GM12873 (cell line): ENCODE data around the gene RASSF4.
A peak's percentile ranks its signal among the peaks of the same experiment; 100 is the strongest.

ENCODE experiments used
- CTCF ChIP-seq: IDR thresholded peaks from 2 replicates; pipeline ENCODE4 v1.5.1; 2012; ENCODE audit warnings: low read depth, mild to moderate bottlenecking, moderate library complexity, low read length, control low read depth; ENCODE audit not compliant: insufficient read depth; ENCODE audit errors: missing control alignments

Gene RASSF4

DNA sequence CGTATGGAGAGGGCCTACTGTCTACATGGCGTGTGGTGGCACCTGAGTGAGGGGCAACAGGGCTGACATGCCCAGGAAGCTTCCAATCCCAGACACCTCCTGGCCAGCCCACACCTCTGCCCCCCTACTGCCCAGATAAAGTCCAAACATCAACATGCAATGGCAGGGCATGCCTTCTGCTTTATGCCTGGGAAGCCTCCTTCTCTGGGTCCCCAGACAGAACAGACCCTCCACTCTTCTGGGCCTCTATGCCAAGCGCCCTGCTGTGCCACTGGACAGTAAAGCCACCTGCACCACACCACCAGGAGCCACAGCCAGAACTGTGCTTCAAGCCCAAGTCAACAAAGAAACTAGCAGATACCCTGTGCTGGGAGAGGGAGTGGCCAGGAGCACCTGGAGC is 36.0 kb upstream of the RASSF4 start:
- TF ChIP-seq CTCF: no peak

DNA sequence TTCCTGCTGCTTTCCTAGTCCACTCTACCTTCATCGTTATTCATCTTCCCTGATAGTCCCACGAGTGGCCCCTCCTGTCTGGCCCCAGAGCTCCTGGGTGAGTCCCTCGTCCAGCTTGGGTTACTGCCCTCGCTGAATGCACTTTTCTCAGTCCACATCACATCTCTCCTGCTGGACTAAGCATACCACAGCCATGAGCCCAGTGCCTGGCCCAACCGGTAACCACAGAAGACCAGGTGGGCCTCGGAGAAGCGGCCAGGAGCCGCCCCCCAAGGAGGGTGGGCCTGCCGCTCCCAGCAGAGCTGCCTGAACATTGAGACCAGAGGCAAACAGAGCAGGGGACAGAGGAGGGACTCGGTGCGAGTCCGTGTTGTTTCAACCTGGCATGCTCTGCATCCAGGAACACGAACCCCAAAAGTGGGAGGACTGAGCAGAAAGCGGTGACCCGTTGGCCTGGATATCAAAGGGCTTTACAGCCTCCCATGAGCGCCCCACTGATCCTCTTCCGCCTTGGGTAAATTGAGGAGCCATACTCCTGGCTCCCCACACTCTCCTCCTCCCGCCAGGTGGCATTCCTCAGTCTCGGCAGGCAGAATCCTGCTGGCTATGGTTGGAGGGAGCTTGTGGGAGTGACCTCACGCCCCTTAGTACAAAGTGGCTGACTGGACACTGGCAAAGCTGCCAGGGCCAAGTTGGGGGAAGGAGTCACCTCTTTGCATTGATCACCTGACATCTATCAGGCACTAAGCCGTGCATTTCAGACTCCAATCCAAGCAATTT is 35.2 kb upstream of the RASSF4 start:
- TF ChIP-seq CTCF: no peak

DNA sequence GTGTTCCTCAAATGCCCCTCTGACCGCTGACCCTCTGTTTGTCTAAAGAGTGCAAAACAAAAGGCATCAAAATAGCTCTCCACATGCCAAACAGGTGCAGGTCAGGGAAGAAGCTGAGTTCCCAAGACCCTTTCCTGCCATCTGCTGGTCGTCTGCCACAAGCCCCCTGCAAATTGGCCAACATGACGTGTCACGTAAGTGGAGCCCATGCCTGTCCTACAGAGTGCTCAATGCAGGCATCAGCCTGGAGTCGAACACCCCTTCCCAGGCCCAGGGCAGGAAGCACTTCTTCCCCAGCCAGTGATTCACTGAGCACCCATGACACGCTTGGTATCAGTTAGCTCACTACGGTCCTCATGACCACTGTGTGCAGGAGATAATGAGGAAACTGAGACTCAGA is 34.4 kb upstream of the RASSF4 start:
- peak; percentile 22 for TF ChIP-seq CTCF

DNA sequence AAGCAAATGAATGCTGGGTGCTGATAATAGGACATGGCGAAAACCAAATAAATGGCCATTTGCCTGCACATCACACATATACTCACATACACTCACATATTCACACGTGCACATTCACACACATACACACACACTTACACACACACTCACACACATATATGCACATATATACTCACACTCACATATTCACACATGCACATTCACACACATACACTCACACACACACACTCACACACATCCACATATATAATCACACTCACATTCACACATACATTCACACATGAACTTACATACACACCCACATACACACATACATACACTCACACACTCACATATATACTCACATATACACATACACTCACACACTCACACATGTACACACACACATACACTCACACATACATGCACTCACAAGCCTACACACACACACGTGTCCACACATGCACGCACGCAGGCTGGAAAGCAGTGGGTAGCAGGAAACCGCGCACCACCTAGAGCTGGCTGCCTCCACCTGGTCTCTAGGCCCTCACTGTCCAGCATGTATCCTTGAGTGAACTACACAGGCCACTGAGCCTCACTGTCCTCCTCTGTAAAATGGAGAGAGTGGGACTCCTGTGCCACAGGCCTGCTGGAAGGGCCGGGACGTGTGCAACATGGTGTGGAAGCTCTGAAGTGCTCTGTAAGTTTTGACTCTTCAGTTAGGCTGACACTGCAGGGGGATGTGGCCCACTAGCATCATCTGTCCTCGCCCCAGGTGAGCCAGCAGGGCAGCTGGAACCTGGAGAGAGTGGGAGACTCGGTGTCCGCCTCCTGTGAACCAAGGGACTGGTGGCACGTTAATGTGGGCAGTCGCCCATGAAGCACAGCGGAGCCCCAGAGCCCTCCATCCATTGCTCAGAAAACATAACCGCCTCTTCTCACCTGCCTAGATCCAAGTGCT is 33.5 kb upstream of the RASSF4 start:
- TF ChIP-seq CTCF: no peak

DNA sequence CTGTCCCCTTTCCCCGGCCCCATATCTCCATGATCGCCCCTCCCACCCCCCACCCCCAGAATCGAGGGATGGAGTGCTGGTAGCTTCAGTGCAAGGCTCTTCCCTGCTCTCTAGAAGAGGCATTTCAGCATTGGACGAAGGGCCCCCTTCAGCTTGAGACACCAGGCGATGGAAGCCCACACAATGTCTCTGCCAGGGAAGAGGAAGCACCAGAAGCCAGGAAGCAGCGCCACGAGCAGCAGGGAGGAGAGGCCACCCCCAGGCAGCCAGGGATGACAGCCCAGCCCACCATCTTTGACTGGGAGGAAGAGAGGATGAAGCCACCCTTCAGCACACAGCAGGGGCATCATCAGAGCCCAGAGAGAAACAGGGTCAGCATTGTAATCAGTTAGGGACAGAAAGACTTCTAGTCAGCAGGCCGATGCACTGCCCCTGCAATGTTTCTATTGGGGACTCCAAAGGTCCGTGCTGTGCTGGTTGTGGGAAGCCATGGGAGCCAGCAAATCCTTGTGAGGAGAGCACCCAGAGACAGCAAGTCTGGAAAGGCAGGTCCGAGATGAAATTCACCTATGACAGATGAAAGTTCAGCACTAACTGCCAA is 32.8 kb upstream of the RASSF4 start:
- TF ChIP-seq CTCF: no peak

GRCh38 chr10:44927352-44927751 is 32.2 kb upstream of the RASSF4 start:
- no peak for TF ChIP-seq CTCF

DNA sequence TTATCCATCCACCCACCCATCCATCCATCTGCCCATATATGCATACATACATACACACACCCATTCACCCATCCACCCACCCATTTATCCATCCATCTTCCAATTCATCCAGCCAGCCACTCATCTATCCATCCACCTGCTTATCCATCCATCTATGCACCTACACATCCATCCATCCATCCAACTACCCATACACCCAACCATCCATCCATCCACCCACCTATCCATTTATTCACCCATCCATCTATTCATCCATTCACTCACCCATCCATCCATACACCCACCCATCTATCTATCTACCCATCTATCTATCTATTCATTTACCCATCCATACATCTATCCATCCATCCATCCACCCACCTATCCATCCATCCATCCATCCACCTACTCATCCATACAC is 31.1 kb upstream of the RASSF4 start:
- no peak for TF ChIP-seq CTCF
